Choroid plexus epithelial cell (primary cell): ENCODE data around the gene FNDC11.

ENCODE experiments used
- DNase-seq: peaks from one replicate; pipeline ENCODE4 v3.0.0-alpha.2; 2010; ENCODE audit warnings: low read depth
- H3K4me3 ChIP-seq: 2 replicates; pipeline ENCODE4 v1.5.1; 2011; ENCODE audit warnings: low read depth, mild to moderate bottlenecking, control low read depth, low read length, moderate library complexity
- CTCF ChIP-seq: conservative IDR thresholded peaks from 2 replicates; pipeline ENCODE4 v1.5.1; 2011; ENCODE audit warnings: low read depth, mild to moderate bottlenecking, control low read depth, inconsistent platforms, low read length, moderate library complexity

Gene FNDC11

GRCh38 chr20:63588641-63589041 is 34.7 kb downstream of the FNDC11 start:
- H3K4me3 ChIP-seq = no peak overlapping the region
- no peak for DNase-seq

GRCh38 chr20:63589261-63590217 is 35.6 kb downstream of the FNDC11 start:
- no peak overlapping the region for H3K4me3 ChIP-seq
- no peak for DNase-seq
- no peak for TF ChIP-seq CTCF

More at GRCh38 chr20:63588641-63589041, 34.7 kb downstream of the FNDC11 start:
- no peak for TF ChIP-seq CTCF

- no peak for TF ChIP-seq CTCF
- no peak for DNase-seq
- H3K4me3 ChIP-seq = no peak overlapping the region
Measured at GRCh38 chr20:63590218-63591146, 36.5 kb downstream of the FNDC11 start.

- no peak for DNase-seq
- H3K4me3 ChIP-seq = no peak overlapping the region
- TF ChIP-seq CTCF = no peak
Measured at GRCh38 chr20:63591147-63591533, 37.2 kb downstream of the FNDC11 start.

GRCh38 chr20:63591786-63592355 is 37.9 kb downstream of the FNDC11 start:
- DNase-seq = no peak
- no peak for TF ChIP-seq CTCF
- H3K4me3 ChIP-seq = no peak overlapping the region

GRCh38 chr20:63592661-63593060 is 38.7 kb downstream of the FNDC11 start:
- no peak for TF ChIP-seq CTCF
- H3K4me3 ChIP-seq = no peak overlapping the region
- no peak for DNase-seq
